SK-N-SH treated with all-trans-retinoic acid at 6 μM for 48 hours (cell line): ENCODE data around the gene MUC21.
"Not testable (repeated sequence)": the region's sequence is repeated elsewhere in the genome, so short reads cannot be mapped to it uniquely, and the experiment has no call there.

Source experiments
- CSDC2 ChIP-seq: fragments of 250-450 bp; sonication (Bioruptor Pico); IDR thresholded peaks from 2 replicates; pipeline ENCODE4 v1.5.0; 2020; ENCODE audit warnings: mild to moderate bottlenecking, moderate library complexity
- ESRRG ChIP-seq: fragments of 250-450 bp; sonication (Bioruptor Pico); IDR thresholded peaks from 2 replicates; pipeline ENCODE4 v1.6.1; 2021; ENCODE audit warnings: mild to moderate bottlenecking
- OSR1 ChIP-seq: fragments of 250-450 bp; sonication (Bioruptor Pico); IDR thresholded peaks from 2 replicates; pipeline ENCODE4 v1.8.0; 2022; ENCODE audit warnings: moderate library complexity, mild to moderate bottlenecking, inconsistent platforms
- RARB ChIP-seq: fragments of 250-450 bp; sonication (Bioruptor Pico); IDR thresholded peaks from 2 replicates; pipeline ENCODE4 v1.8.0; 2021; ENCODE audit warnings: mild to moderate bottlenecking, moderate library complexity
- ZFP3 ChIP-seq: fragments of 250-450 bp; sonication (Bioruptor Pico); IDR thresholded peaks from 2 replicates; pipeline ENCODE4 v1.5.0; 2020; ENCODE audit warnings: mild to moderate bottlenecking, moderate library complexity
- ZNF565 ChIP-seq: fragments of 450-650 bp; formaldehyde crosslinking; conservative IDR thresholded peaks from 2 replicates; pipeline ENCODE4 v1.5.0; 2020; ENCODE audit warnings: low read depth, mild to moderate bottlenecking, moderate library complexity
- ZNF8 ChIP-seq: fragments of 450-650 bp; formaldehyde crosslinking; IDR thresholded peaks from 2 replicates; pipeline ENCODE4 v1.5.0; 2020; ENCODE audit warnings: mild to moderate bottlenecking, moderate library complexity
- TF ChIP-seq, protein P1 (sequence below): fragments of 250-450 bp; sonication (Bioruptor Pico); IDR thresholded peaks from 2 replicates; pipeline ENCODE4 v1.8.0; 2020; ENCODE audit warnings: mild to moderate bottlenecking, moderate library complexity, borderline replicate concordance
- TF ChIP-seq, protein P2 (sequence below): fragments of 250-450 bp; sonication (Bioruptor Pico); IDR thresholded peaks from 2 replicates; pipeline ENCODE4 v1.5.1; 2021; ENCODE audit warnings: mild to moderate bottlenecking, moderate library complexity

DNA sequence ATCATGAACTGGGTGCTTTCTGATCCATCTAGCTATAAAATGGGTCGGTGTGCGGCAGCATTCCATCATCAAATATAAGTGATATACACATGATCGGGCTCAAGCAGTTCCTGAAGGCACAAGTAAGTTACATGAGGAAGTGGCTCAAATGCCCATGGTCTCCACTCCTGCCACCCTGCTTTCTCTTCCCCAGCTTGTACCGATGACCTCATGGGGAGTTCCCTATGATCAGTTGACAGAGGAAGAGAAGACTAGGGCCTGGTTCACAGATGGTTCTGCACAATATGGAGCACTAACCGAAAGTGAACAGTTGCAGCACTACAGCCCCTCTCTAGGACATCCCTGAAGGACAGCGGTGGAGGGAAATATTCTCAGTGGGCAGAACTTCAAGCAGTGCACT lies 14.3 kb upstream of the MUC21 start:
- TF ChIP-seq, protein P1, sequence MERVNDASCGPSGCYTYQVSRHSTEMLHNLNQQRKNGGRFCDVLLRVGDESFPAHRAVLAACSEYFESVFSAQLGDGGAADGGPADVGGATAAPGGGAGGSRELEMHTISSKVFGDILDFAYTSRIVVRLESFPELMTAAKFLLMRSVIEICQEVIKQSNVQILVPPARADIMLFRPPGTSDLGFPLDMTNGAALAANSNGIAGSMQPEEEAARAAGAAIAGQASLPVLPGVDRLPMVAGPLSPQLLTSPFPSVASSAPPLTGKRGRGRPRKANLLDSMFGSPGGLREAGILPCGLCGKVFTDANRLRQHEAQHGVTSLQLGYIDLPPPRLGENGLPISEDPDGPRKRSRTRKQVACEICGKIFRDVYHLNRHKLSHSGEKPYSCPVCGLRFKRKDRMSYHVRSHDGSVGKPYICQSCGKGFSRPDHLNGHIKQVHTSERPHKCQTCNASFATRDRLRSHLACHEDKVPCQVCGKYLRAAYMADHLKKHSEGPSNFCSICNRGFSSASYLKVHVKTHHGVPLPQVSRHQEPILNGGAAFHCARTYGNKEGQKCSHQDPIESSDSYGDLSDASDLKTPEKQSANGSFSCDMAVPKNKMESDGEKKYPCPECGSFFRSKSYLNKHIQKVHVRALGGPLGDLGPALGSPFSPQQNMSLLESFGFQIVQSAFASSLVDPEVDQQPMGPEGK, result not testable (repeated sequence)
- not testable (repeated sequence) for TF ChIP-seq OSR1 (CRISPR knock-in tag); RARB (CRISPR knock-in tag); ZNF565; ZFP3 (CRISPR knock-in tag); ZNF8; ESRRG; CSDC2 (CRISPR knock-in tag)
- TF ChIP-seq, protein P2, sequence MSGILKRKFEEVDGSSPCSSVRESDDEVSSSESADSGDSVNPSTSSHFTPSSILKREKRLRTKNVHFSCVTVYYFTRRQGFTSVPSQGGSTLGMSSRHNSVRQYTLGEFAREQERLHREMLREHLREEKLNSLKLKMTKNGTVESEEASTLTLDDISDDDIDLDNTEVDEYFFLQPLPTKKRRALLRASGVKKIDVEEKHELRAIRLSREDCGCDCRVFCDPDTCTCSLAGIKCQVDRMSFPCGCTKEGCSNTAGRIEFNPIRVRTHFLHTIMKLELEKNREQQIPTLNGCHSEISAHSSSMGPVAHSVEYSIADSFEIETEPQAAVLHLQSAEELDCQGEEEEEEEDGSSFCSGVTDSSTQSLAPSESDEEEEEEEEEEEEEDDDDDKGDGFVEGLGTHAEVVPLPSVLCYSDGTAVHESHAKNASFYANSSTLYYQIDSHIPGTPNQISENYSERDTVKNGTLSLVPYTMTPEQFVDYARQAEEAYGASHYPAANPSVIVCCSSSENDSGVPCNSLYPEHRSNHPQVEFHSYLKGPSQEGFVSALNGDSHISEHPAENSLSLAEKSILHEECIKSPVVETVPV, result not testable (repeated sequence)
